Testis (tissue), 3 donors: ENCODE results near the gene SLC24A3. TPM values are rescaled to one million over a fixed set of nuclear protein-coding genes. Genes with fewer than 3 reads are reported as not detected.
A peak's percentile ranks its signal among the peaks of the same experiment; 100 is the strongest.

Experiments used
- DNase-seq: peaks from one replicate; pipeline ENCODE4 v3.0.0-alpha.2; 2019
- H3K27ac ChIP-seq, 2 donors: fragments of 200-600 bp; sonication (generic); one replicate each; pipeline ENCODE4 v1.5.1; 2019
- H3K27me3 ChIP-seq: fragments of 200-600 bp; sonication (generic); one replicate; pipeline ENCODE4 v1.5.1; 2019
- H3K36me3 ChIP-seq: fragments of 200-600 bp; sonication (generic); one replicate; pipeline ENCODE4 v1.5.1; 2017; ENCODE audit warnings: low read depth; ENCODE audit errors: missing control alignments
- H3K4me1 ChIP-seq: fragments of 200-600 bp; sonication (generic); one replicate; pipeline ENCODE4 v1.5.1; 2019
- H3K4me3 ChIP-seq, 2 donors: fragments of 200-600 bp; sonication (generic); one replicate each; pipeline ENCODE4 v1.5.1; 2017 to 2019
- H3K9me3 ChIP-seq: fragments of 200-600 bp; sonication (generic); one replicate; pipeline ENCODE4 v1.5.1; 2017
- CTCF ChIP-seq, 3 experiments: fragments of 450-650 bp in 2 of 3; fragments of 200-600 bp in 1 of 3; sonication (generic) in 1 of 3; IDR thresholded peaks; one replicate each; pipeline ENCODE4 v1.5.1; 2016 to 2019; ENCODE audit warnings: antibody characterized with exemption in 3 of 3, mild to moderate bottlenecking in 2 of 3, moderate library complexity in 1 of 3
- POLR2A ChIP-seq: fragments of 450-650 bp; IDR thresholded peaks from one replicate; pipeline ENCODE4 v1.6.1; 2017; ENCODE audit warnings: antibody characterized with exemption, mild to moderate bottlenecking, moderate library complexity
- WGBS, 2 donors: methylation state at CpG; one replicate each; pipeline ENCODE4 v1.1.5; 2018; 5-methylcytosine and 5-hydroxymethylcytosine counted together
- intact Hi-C: fragments of 100-400 bp; cut with DNase I; formaldehyde crosslinking; loops from one replicate; pipeline ENCODE4 v1.15.1; 2023; ENCODE audit warnings: low total_unique reads
- polyA plus RNA-seq: library from polyadenylated mRNA; stranded (reverse); fragments of 350-450 nt; fragmentation: Illumina TruSeq; extraction: RNeasy Lipid Tissue Mini Kit (QIAGEN cat#74804); gene quantifications from one replicate; pipeline ENCODE4 v1.2.3, GENCODE V29; 2014; ENCODE audit warnings: low read depth, low replicate concordance; ENCODE audit not compliant: insufficient read depth
- total RNA-seq, 2 donors: library from RNA; depleted of rRNA; stranded (reverse); fragments of >200 nt; gene quantifications; one replicate each; pipeline ENCODE4 v1.2.3, GENCODE V29; 2016

SLC24A3 gene
- total and polyA plus RNA-seq, 3 donors from 2014 or later, result 2.4 to 4.5 (median 3.8) TPM

GRCh38 chr20:19487420-19487819 is 275.0 kb downstream of the SLC24A3 start:
- Histone ChIP-seq H3K9me3 (no peaks in the 10 kb centered on the region), H3K4me3 (no peak overlapping the region), H3K36me3 (no peaks in the 10 kb centered on the region), H3K4me1 (no peaks in the 10 kb centered on the region), H3K27ac (no peak overlapping the region), H3K27me3 (no peaks in the 10 kb centered on the region)
- TF ChIP-seq POLR2A (no peak), CTCF (IDR thresholded peaks at IDR 0.05) (no peak)
- DNase-seq, result no peak
- intact Hi-C loops, result no loop called here
- WGBS, 2 donors, result 96 to 100% methylated on average over 1 of the region's 1 CpG

GRCh38 chr20:19491241-19491640 is 278.8 kb downstream of the SLC24A3 start:
- no peak for TF ChIP-seq CTCF (IDR thresholded peaks at IDR 0.05)
- no peak for TF ChIP-seq POLR2A
- Histone ChIP-seq H3K4me3 (no peak overlapping the region), H3K27me3 (no peaks in the 10 kb centered on the region), H3K4me1 (peaks cover 7% of the 10 kb centered on the region), H3K9me3 (no peaks in the 10 kb centered on the region), H3K36me3 (no peaks in the 10 kb centered on the region), H3K27ac (no peak overlapping the region)
- no peak for DNase-seq
- 83 to 88% methylated on average over 4 of the region's 4 CpGs for WGBS, 2 donors
- intact Hi-C loops, result no loop called here

GRCh38 chr20:19492116-19492515 is 279.7 kb downstream of the SLC24A3 start:
- no peaks in the 10 kb centered on the region for H3K9me3 ChIP-seq
- no peaks in the 10 kb centered on the region for H3K36me3 ChIP-seq
- H3K27ac ChIP-seq, result no peak overlapping the region
- peaks cover 7% of the 10 kb centered on the region for H3K4me1 ChIP-seq
- WGBS, 2 donors, result 85 to 98% methylated on average over 3 of the region's 3 CpGs
- no peak for DNase-seq
- intact Hi-C loops, result no loop called here
- TF ChIP-seq POLR2A (no peak), CTCF (IDR thresholded peaks at IDR 0.05) (no peak)
- no peaks in the 10 kb centered on the region for H3K27me3 ChIP-seq
- no peak overlapping the region for H3K4me3 ChIP-seq

GRCh38 chr20:19492687-19493336 is 280.4 kb downstream of the SLC24A3 start:
- intact Hi-C loops, result no loop called here
- TF ChIP-seq POLR2A (no peak), CTCF (IDR thresholded peaks at IDR 0.05) (no peak)
- Histone ChIP-seq H3K9me3 (no peaks in the 10 kb centered on the region), H3K27ac (no peak overlapping the region), H3K4me3 (no peak overlapping the region), H3K4me1 (peaks cover 7% of the 10 kb centered on the region), H3K36me3 (no peaks in the 10 kb centered on the region), H3K27me3 (no peaks in the 10 kb centered on the region)
- DNase-seq, result peak; percentile 20
- 54 to 72% methylated on average over 6 of the region's 6 CpGs for WGBS, 2 donors
